Transverse colon (tissue), 4 donors: ENCODE results near the gene LYVE1. TPM values are rescaled to one million over a fixed set of nuclear protein-coding genes. Genes with fewer than 3 reads are reported as not detected.

ENCODE experiments used
- DNase-seq: peaks from one replicate; pipeline ENCODE4 v3.0.0-alpha.2; 2019
- H3K27ac ChIP-seq, 4 donors: fragments of 200-600 bp; sonication (generic); 2 replicates each; pipeline ENCODE4 v1.5.1; 2016 to 2018; ENCODE audit warnings: inconsistent platforms in 4 of 4
- H3K27me3 ChIP-seq: fragments of 200-600 bp; sonication (generic); 2 replicates; pipeline ENCODE4 v1.5.1; 2017; ENCODE audit warnings: inconsistent platforms
- H3K36me3 ChIP-seq, 4 donors: fragments of 200-600 bp; sonication (generic); 2 replicates each; pipeline ENCODE4 v1.5.1; 2017 to 2019; ENCODE audit warnings: inconsistent platforms in 4 of 4
- H3K4me1 ChIP-seq, 4 donors: fragments of 200-600 bp; sonication (generic); 2 replicates each; pipeline ENCODE4 v1.5.1; 2017 to 2020; ENCODE audit warnings: inconsistent platforms in 4 of 4
- H3K4me3 ChIP-seq, 4 donors: fragments of 200-600 bp; sonication (generic); 1 replicate in 1 of 4; 2 replicates in 3 of 4; pipeline versions ENCODE4 v1.5.1 to v1.6.1; 2017 to 2019; ENCODE audit warnings: inconsistent platforms in 4 of 4
- H3K9me3 ChIP-seq, 2 donors: fragments of 200-600 bp; sonication (generic); 2 replicates each; pipeline ENCODE4 v1.5.1; 2017 to 2019; ENCODE audit warnings: inconsistent platforms in 2 of 2
- EP300 ChIP-seq: sonication (generic); formaldehyde crosslinking; IDR thresholded peaks from one replicate; pipeline ENCODE4 v1.6.1; 2017; ENCODE audit warnings: antibody characterized with exemption, low read depth
- POLR2A ChIP-seq: fragments of 450-650 bp; IDR thresholded peaks from one replicate; pipeline ENCODE4 v1.6.1; 2016; ENCODE audit warnings: antibody characterized with exemption, mild to moderate bottlenecking, moderate library complexity
- POLR2AphosphoS5 ChIP-seq, 3 donors: sonication (generic); formaldehyde crosslinking; IDR thresholded peaks; one replicate each; pipeline ENCODE4 v1.6.1; 2016; ENCODE audit warnings: antibody characterized with exemption in 3 of 3
- WGBS, 2 donors: methylation state at CpG; one replicate each; pipeline ENCODE4 v1.1.5; 2018; ENCODE audit warnings: low coverage in 1 of 2; 5-methylcytosine and 5-hydroxymethylcytosine counted together
- in situ Hi-C, 4 donors: fragments of 200-750 bp; cut with MboI; loops; one replicate each; pipeline versions ENCODE4 v1.15.0 to v1.15.1; 2017; ENCODE audit warnings: low sequenced_read_pairs in 3 of 4, low pct_ligation_motif_present in 1 of 4, low pct_unique_long_range_greater_than_20kb in 1 of 4
- intact Hi-C: fragments of 100-400 bp; cut with DNase I; formaldehyde crosslinking; loops from one replicate; pipeline ENCODE4 v1.15.1; 2023; ENCODE audit warnings: low total_unique reads
- total RNA-seq, 4 donors: library from RNA; depleted of rRNA; stranded (reverse); fragments of >200 nt; gene quantifications; one replicate each; pipeline ENCODE4 v1.1.0, GENCODE V29; 2016
- TF ChIP-seq, protein P1 (sequence below), 5 experiments: fragments of 200-600 bp in 3 of 5; fragments of 450-650 bp in 2 of 5; sonication (generic) in 3 of 5; IDR thresholded peaks; 1 replicate in 2 of 5; 2 replicates in 3 of 5; pipeline ENCODE4 v1.5.1; 2016 to 2017; ENCODE audit warnings: antibody characterized with exemption in 5 of 5, inconsistent platforms in 3 of 5, mild to moderate bottlenecking in 2 of 5, moderate library complexity in 1 of 5

The LYVE1 gene
- total RNA-seq, 4 donors from 2014 or later = 8.2 to 41.6 (median 31.7) TPM

DNA sequence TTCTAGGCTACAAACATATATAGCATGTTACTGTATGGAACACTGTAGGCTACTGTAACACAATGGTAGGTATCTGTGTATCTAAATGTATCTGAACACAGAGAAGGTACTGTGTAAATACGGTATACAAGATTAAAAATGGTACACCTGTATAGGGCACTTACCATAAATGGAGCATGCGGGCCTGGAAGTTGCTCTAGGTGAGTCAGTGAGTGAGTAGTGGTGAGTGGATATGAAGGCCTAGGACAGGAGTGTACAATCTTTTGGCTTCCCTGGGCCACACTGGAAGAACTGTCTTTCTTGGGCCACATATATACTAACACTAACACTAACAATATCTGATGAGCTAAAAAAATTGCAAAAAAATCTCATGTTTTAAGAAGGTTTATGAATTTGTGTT lies 48.8 kb downstream of the LYVE1 start:
- intact Hi-C loops (loop anchor here (5.0 kb wide), 1 partner anchor 1178 kb away; no protein-coding TSS in a partner anchor), in situ Hi-C loops (no loop called here)
- H3K4me3 ChIP-seq = no peak overlapping the region
- no peaks in the 10 kb centered on the region for H3K9me3 ChIP-seq
- no peak overlapping the region for H3K27ac ChIP-seq
- H3K4me1 ChIP-seq = no peaks in the 10 kb centered on the region
- TF ChIP-seq, protein P1, sequence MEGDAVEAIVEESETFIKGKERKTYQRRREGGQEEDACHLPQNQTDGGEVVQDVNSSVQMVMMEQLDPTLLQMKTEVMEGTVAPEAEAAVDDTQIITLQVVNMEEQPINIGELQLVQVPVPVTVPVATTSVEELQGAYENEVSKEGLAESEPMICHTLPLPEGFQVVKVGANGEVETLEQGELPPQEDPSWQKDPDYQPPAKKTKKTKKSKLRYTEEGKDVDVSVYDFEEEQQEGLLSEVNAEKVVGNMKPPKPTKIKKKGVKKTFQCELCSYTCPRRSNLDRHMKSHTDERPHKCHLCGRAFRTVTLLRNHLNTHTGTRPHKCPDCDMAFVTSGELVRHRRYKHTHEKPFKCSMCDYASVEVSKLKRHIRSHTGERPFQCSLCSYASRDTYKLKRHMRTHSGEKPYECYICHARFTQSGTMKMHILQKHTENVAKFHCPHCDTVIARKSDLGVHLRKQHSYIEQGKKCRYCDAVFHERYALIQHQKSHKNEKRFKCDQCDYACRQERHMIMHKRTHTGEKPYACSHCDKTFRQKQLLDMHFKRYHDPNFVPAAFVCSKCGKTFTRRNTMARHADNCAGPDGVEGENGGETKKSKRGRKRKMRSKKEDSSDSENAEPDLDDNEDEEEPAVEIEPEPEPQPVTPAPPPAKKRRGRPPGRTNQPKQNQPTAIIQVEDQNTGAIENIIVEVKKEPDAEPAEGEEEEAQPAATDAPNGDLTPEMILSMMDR (IDR thresholded peaks at IDR 0.05) = no peak
- TF ChIP-seq POLR2A = no peak
- no peak for TF ChIP-seq EP300
- no peak for TF ChIP-seq POLR2AphosphoS5 (IDR thresholded peaks at IDR 0.05)
- H3K27me3 ChIP-seq = no peaks in the 10 kb centered on the region
- DNase-seq = no peak
- peaks cover 0 to 28% (median 5%) of the 10 kb centered on the region in 4 donors for H3K36me3 ChIP-seq
- 90 to 95% methylated on average over 2 of the region's 2 CpGs for WGBS, 2 donors

DNA sequence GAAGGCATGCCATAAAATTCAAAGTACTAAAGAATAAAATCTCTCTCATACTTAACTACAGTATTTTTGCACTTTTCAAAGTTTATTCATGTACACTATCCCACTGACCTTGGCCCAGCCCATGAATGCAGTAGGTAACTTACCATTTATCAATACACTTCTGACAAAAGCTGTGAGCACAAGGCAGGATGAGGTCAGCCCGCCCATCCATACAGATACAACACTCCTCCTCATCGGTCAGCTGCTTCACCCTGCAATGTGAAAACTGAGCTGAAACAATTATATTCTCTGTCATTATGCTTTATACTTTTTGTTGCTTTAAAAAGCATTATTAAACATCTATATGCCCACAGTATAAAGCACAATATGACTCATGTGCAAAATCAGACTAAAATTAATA lies 49.6 kb downstream of the LYVE1 start:
- Histone ChIP-seq H3K4me1 (no peaks in the 10 kb centered on the region), H3K36me3 (peaks cover 0 to 24% (median 4%) of the 10 kb centered on the region in 4 donors), H3K9me3 (no peaks in the 10 kb centered on the region), H3K4me3 (no peak overlapping the region), H3K27ac (no peak overlapping the region), H3K27me3 (no peaks in the 10 kb centered on the region)
- intact Hi-C loops = no loop called here
- no peak for TF ChIP-seq POLR2AphosphoS5 (IDR thresholded peaks at IDR 0.05)
- TF ChIP-seq POLR2A = no peak
- no peak for TF ChIP-seq EP300
- TF ChIP-seq, protein P1 (IDR thresholded peaks at IDR 0.05) = no peak
- no peak for DNase-seq
- in situ Hi-C loops = no loop called here
- WGBS, 2 donors = 75 to 97% methylated on average over 2 of the region's 2 CpGs

- no peaks in the 10 kb centered on the region for H3K27me3 ChIP-seq
- H3K9me3 ChIP-seq = no peaks in the 10 kb centered on the region
- intact Hi-C loops = no loop called here
- H3K4me3 ChIP-seq = no peak overlapping the region
- H3K36me3 ChIP-seq = peaks cover 0 to 24% (median 4%) of the 10 kb centered on the region in 4 donors
- no peaks in the 10 kb centered on the region for H3K4me1 ChIP-seq
- DNase-seq = no peak
- in situ Hi-C loops = no loop called here
- TF ChIP-seq POLR2A = no peak
- TF ChIP-seq EP300 = no peak
- no peak for TF ChIP-seq POLR2AphosphoS5 (IDR thresholded peaks at IDR 0.05)
- TF ChIP-seq, protein P1 (IDR thresholded peaks at IDR 0.05) = no peak
- H3K27ac ChIP-seq = no peak overlapping the region
Measured at GRCh38 chr11:10518123-10518522, 50.3 kb downstream of the LYVE1 start.

GRCh38 chr11:10515418-10515817 lies 53.0 kb downstream of the LYVE1 start:
- in situ Hi-C loops = no loop called here
- no peaks in the 10 kb centered on the region for H3K9me3 ChIP-seq
- intact Hi-C loops = no loop called here
- peaks cover 0 to 7% (median 0%) of the 10 kb centered on the region in 4 donors for H3K36me3 ChIP-seq
- no peaks in the 10 kb centered on the region for H3K27me3 ChIP-seq
- DNase-seq = no peak
- H3K4me3 ChIP-seq = no peak overlapping the region
- TF ChIP-seq, protein P1 (IDR thresholded peaks at IDR 0.05) = no peak
- TF ChIP-seq EP300 = no peak
- no peak for TF ChIP-seq POLR2A
- no peak for TF ChIP-seq POLR2AphosphoS5 (IDR thresholded peaks at IDR 0.05)
- WGBS, 2 donors = 91 to 94% methylated on average over 3 of the region's 3 CpGs
- no peak overlapping the region for H3K27ac ChIP-seq
- H3K4me1 ChIP-seq = no peaks in the 10 kb centered on the region
